H1 (cell line): ENCODE data around the gene KLHDC8A. TPM values are rescaled to one million over a fixed set of nuclear protein-coding genes. Genes with fewer than 3 reads are reported as not detected.
A peak's percentile ranks its signal among the peaks of the same experiment; 100 is the strongest.

Experiments used
- CTCF ChIA-PET: fragments of 300-600 bp; sonication (Branson Sonifier 250); formaldehyde crosslinking; loops from one replicate; lab custom pipeline; 2021; ENCODE audit not compliant: partially characterized antibody; lab: Charles Lee
- POLR2A ChIA-PET: fragments of 300-600 bp; sonication (Branson Sonifier 250); formaldehyde crosslinking; loops from one replicate; lab custom pipeline; 2021; ENCODE audit warnings: inconsistent platforms; ENCODE audit not compliant: partially characterized antibody; lab: Charles Lee
- DNase-seq, 2 experiments: peaks; one replicate each; pipeline versions ENCODE4 v3.0.0 to v3.0.0-alpha.2; 2010 to 2022; ENCODE audit warnings: low spot score in 2 of 2, low read depth in 1 of 2, mixed read lengths in 1 of 2
- FAIRE-seq: peaks from 2 replicates; lab custom pipeline; 2011; peaks lifted over from hg19 to GRCh38; lab: Jason Lieb, UNC
- H2AFZ ChIP-seq: 2 replicates; pipeline ENCODE4 v1.8.1; 2012; ENCODE audit warnings: low read length, inconsistent platforms
- H2AK5ac ChIP-seq: 2 replicates; pipeline ENCODE4 v1.6.1; 2013; ENCODE audit warnings: low read depth, low read length
- H2BK120ac ChIP-seq: replicated peaks from 2 replicates; pipeline ENCODE3; 2013; ENCODE audit warnings: low read depth, low read length, inconsistent platforms
- H2BK12ac ChIP-seq: 2 replicates; pipeline ENCODE4 v1.6.1; 2013; ENCODE audit warnings: low read depth, low read length
- H2BK15ac ChIP-seq: 2 replicates; pipeline ENCODE4 v1.6.1; 2013; ENCODE audit warnings: low read length
- H2BK20ac ChIP-seq: 2 replicates; pipeline ENCODE4 v1.6.1; 2013; ENCODE audit warnings: low read length
- H2BK5ac ChIP-seq: 2 replicates; pipeline ENCODE4 v1.6.1; 2013; ENCODE audit warnings: low read depth, low read length
- H3K14ac ChIP-seq: 2 replicates; pipeline ENCODE4 v1.6.1; 2013; ENCODE audit warnings: inconsistent platforms; ENCODE audit not compliant: insufficient read length
- H3K18ac ChIP-seq: 2 replicates; pipeline ENCODE4 v1.6.1; 2013; ENCODE audit warnings: low read length; ENCODE audit errors: extremely low read depth
- H3K23ac ChIP-seq: 2 replicates; pipeline ENCODE4 v1.6.1; 2013; ENCODE audit warnings: inconsistent platforms; ENCODE audit not compliant: insufficient read length
- H3K23me2 ChIP-seq: 2 replicates; pipeline ENCODE4 v1.6.1; 2013; ENCODE audit warnings: low read depth, low read length
- H3K27ac ChIP-seq: 2 replicates; pipeline ENCODE4 v1.6.1; 2011; ENCODE audit warnings: low read depth, low read length, inconsistent platforms
- H3K27me3 ChIP-seq, 4 experiments: replicated peaks in 1 of 4; 1 replicate in 1 of 4; 2 replicates in 3 of 4; pipeline versions ENCODE4 v1.6.1 to v1.8.1; 2011 to 2013; ENCODE audit warnings: low read length in 3 of 4, mild to moderate bottlenecking in 3 of 4, inconsistent platforms in 2 of 4, mixed read lengths in 2 of 4, moderate library complexity in 1 of 4; ENCODE audit not compliant: control insufficient read depth in 3 of 4, insufficient read depth in 3 of 4; ENCODE audit errors: extremely low read depth in 1 of 4
- H3K36me3 ChIP-seq, 4 experiments: 2 replicates each; pipeline versions ENCODE4 v1.6.1 to v1.8.1; 2011 to 2013; ENCODE audit warnings: mild to moderate bottlenecking in 4 of 4, low read length in 3 of 4, moderate library complexity in 2 of 4, control low read depth in 1 of 4, inconsistent platforms in 1 of 4; ENCODE audit not compliant: insufficient read depth in 4 of 4, control insufficient read depth in 2 of 4
- H3K4ac ChIP-seq: replicated peaks from 2 replicates; pipeline ENCODE3; 2013; ENCODE audit warnings: low read length, low read depth, mixed read lengths, inconsistent platforms; ENCODE audit not compliant: insufficient read length
- H3K4me1 ChIP-seq, 4 experiments: replicated peaks in 1 of 4; 1 replicate in 1 of 4; 2 replicates in 3 of 4; pipeline versions ENCODE4 v1.6.1 to v1.8.1; 2011 to 2013; ENCODE audit warnings: low read length in 3 of 4, inconsistent platforms in 2 of 4, mixed read lengths in 1 of 4; ENCODE audit not compliant: insufficient read depth in 4 of 4, control insufficient read depth in 3 of 4
- H3K4me2 ChIP-seq, 2 experiments: 2 replicates each; pipeline versions ENCODE4 v1.6.1 to v1.8.1; 2011 to 2013; ENCODE audit warnings: low read depth in 2 of 2, low read length in 2 of 2, control low read depth in 1 of 2, inconsistent platforms in 1 of 2, mild to moderate bottlenecking in 1 of 2; ENCODE audit not compliant: insufficient read depth in 1 of 2
- H3K4me3 ChIP-seq, 4 experiments: fragments of 200-600, 300-600 bp in 1 of 4; sonication (generic), shearing (Covaris generic), sonication (Bioruptor Twin) in 1 of 4; 2 replicates each; pipeline versions ENCODE4 v1.5.1 to v1.8.1; 2011 to 2016; ENCODE audit warnings: low read length in 4 of 4, low read depth in 3 of 4, control low read depth in 2 of 4, inconsistent platforms in 2 of 4, mild to moderate bottlenecking in 2 of 4, mixed read lengths in 1 of 4, moderate library complexity in 1 of 4; ENCODE audit not compliant: insufficient read depth in 2 of 4; ENCODE audit errors: extremely low read depth in 1 of 4
- H3K56ac ChIP-seq: replicated peaks from 2 replicates; pipeline ENCODE3; 2013; ENCODE audit warnings: low read depth, mild to moderate bottlenecking, mixed read lengths, low read length, inconsistent platforms; ENCODE audit not compliant: insufficient read length
- H3K79me1 ChIP-seq: 2 replicates; pipeline ENCODE4 v1.6.1; 2013; ENCODE audit warnings: low read depth, low read length, control low read depth
- H3K79me2 ChIP-seq, 2 experiments: 2 replicates each; pipeline versions ENCODE4 v1.6.1 to v1.8.1; 2012 to 2013; ENCODE audit warnings: low read length in 2 of 2, mild to moderate bottlenecking in 2 of 2, inconsistent platforms in 1 of 2; ENCODE audit not compliant: insufficient read depth in 2 of 2, control insufficient read depth in 1 of 2
- H3K9ac ChIP-seq, 4 experiments: replicated peaks in 1 of 4; 1 replicate in 1 of 4; 2 replicates in 3 of 4; pipeline versions ENCODE4 v1.6.1 to v1.8.1; 2011 to 2013; ENCODE audit warnings: low read depth in 3 of 4, low read length in 3 of 4, control low read depth in 2 of 4, mild to moderate bottlenecking in 2 of 4, moderate library complexity in 2 of 4, inconsistent platforms in 1 of 4; ENCODE audit errors: extremely low read depth in 1 of 4
- H3K9me3 ChIP-seq, 2 experiments: 2 replicates each; pipeline versions ENCODE4 v1.6.1 to v1.8.1; 2012 to 2013; ENCODE audit warnings: mild to moderate bottlenecking in 2 of 2, moderate library complexity in 2 of 2, control low read depth in 1 of 2, inconsistent platforms in 1 of 2, low read depth in 1 of 2, low read length in 1 of 2, mixed read lengths in 1 of 2; ENCODE audit not compliant: insufficient read depth in 2 of 2
- H4K20me1 ChIP-seq, 2 experiments: replicated peaks in 1 of 2; 2 replicates each; pipeline versions ENCODE3 to v1.8.1; 2011 to 2013; ENCODE audit warnings: inconsistent platforms in 2 of 2, low read length in 2 of 2, mild to moderate bottlenecking in 1 of 2; ENCODE audit not compliant: insufficient read depth in 2 of 2, control insufficient read depth in 1 of 2
- H4K5ac ChIP-seq: 2 replicates; pipeline ENCODE4 v1.6.1; 2013; ENCODE audit warnings: low read length, low read depth, mixed read lengths, inconsistent platforms; ENCODE audit not compliant: insufficient read length
- H4K8ac ChIP-seq: 2 replicates; pipeline ENCODE4 v1.8.0; 2013; ENCODE audit warnings: mild to moderate bottlenecking, moderate library complexity, low read length, inconsistent platforms; ENCODE audit not compliant: insufficient read depth; ENCODE audit errors: extremely low read depth
- H4K91ac ChIP-seq: replicated peaks from 2 replicates; pipeline ENCODE3; 2013; ENCODE audit warnings: low read length, mixed read lengths, inconsistent platforms; ENCODE audit not compliant: insufficient read length
- ATF3 ChIP-seq: IDR thresholded peaks from 2 replicates; pipeline ENCODE4 v1.6.1; 2011; ENCODE audit warnings: low read depth, mild to moderate bottlenecking, low read length; ENCODE audit not compliant: insufficient read depth
- E2F6 ChIP-seq: IDR thresholded peaks from 2 replicates; pipeline ENCODE4 v1.6.1; 2012; ENCODE audit warnings: inconsistent platforms
- GTF2F1 ChIP-seq: IDR thresholded peaks from 2 replicates; pipeline ENCODE4 v1.6.1; 2012; ENCODE audit warnings: low read depth, low read length, improper control_type of control experiment, borderline replicate concordance
- HDAC2 ChIP-seq, 2 experiments: fragments of 300-600 bp in 1 of 2; sonication (generic) in 1 of 2; IDR thresholded peaks; 2 replicates each; pipeline ENCODE4 v1.6.1; 2011 to 2012; ENCODE audit warnings: low read depth in 2 of 2, low read length in 2 of 2, mild to moderate bottlenecking in 2 of 2, moderate library complexity in 2 of 2, borderline replicate concordance in 1 of 2, inconsistent platforms in 1 of 2
- JUND ChIP-seq: IDR thresholded peaks from 2 replicates; pipeline ENCODE4 v1.6.1; 2011; ENCODE audit warnings: mild to moderate bottlenecking, improper control_type of control experiment, low read length
- KDM5A ChIP-seq: fragments of 200-600 bp; IDR thresholded peaks from 2 replicates; pipeline ENCODE4 v1.7.1; 2012; ENCODE audit warnings: mild to moderate bottlenecking, low read length, inconsistent platforms, mixed read lengths
- POLR2A ChIP-seq, 2 experiments: IDR thresholded peaks; 1 replicate in 1 of 2; 2 replicates in 1 of 2; pipeline ENCODE4 v1.6.1; 2011; ENCODE audit warnings: low read depth in 2 of 2, low read length in 2 of 2, mild to moderate bottlenecking in 2 of 2; ENCODE audit errors: control extremely low read depth in 1 of 2
- RAD21 ChIP-seq, 2 experiments: IDR thresholded peaks in 1 of 2; conservative IDR thresholded peaks in 1 of 2; 2 replicates each; pipeline ENCODE4 v1.6.1; 2011; ENCODE audit warnings: low read depth in 2 of 2, low read length in 2 of 2, improper control_type of control experiment in 1 of 2, inconsistent platforms in 1 of 2, mild to moderate bottlenecking in 1 of 2, moderate library complexity in 1 of 2
- SIRT6 ChIP-seq: IDR thresholded peaks from one replicate; pipeline ENCODE4 v1.7.1; 2012; ENCODE audit warnings: low read length, inconsistent platforms
- TAF1 ChIP-seq: IDR thresholded peaks from 2 replicates; pipeline ENCODE4 v1.6.1; 2011; ENCODE audit warnings: mild to moderate bottlenecking, low read depth, low read length
- TBP ChIP-seq: IDR thresholded peaks from 2 replicates; pipeline ENCODE4 v1.6.1; 2011; ENCODE audit warnings: low read depth, low read length, improper control_type of control experiment
- WGBS, 2 experiments: shearing (Covaris generic) in 1 of 2; methylation state at CpG; one replicate each; pipeline versions ENCODE4 v1.1.6 to v1.1.7; 2013 to 2015; ENCODE audit warnings: low lambda C conversion rate in 2 of 2, mixed read lengths in 2 of 2, inconsistent platforms in 1 of 2, low coverage in 1 of 2, missing lambda C conversion rate in 1 of 2; ENCODE audit not compliant: insufficient replicate concordance in 2 of 2, insufficient coverage in 1 of 2, insufficient read length in 1 of 2; ENCODE audit errors: extremely low coverage in 1 of 2, missing lambda C conversion rate in 1 of 2; 5-methylcytosine and 5-hydroxymethylcytosine counted together
- polyA plus RNA-seq, 7 experiments: library from polyadenylated mRNA; depleted of rRNA in 3 of 7; stranded (reverse) in 5 of 7; unstranded in 2 of 7; fragments of >200 nt in 5 of 7; fragments of 200-250 nt in 2 of 7; gene quantifications; 1 replicate in 5 of 7; 2 replicates in 1 of 7; 4 replicates in 1 of 7; pipeline versions ENCODE4 v1.2.1 to v1.2.3, GENCODE V29; 2011 to 2013; ENCODE audit warnings: missing spikeins in 2 of 7, mixed read lengths in 2 of 7
- total RNA-seq: library from RNA; stranded (reverse); fragmentation: NEBNext Ultra II Directional; extraction: Animal tissue kit (Norgen Biotek cat#: 25700); gene quantifications from 2 replicates; pipeline ENCODE4 v1.2.1, GENCODE V29; 2021

Gene KLHDC8A
- total and polyA plus RNA-seq, 2 of the 8 experiments (the other 6 are each of a cell fraction or from before 2014, with no cell fraction given) = 1.9 to 3.4 TPM

- Histone ChIP-seq H3K23ac (no peak overlapping the region), H3K18ac (no peak overlapping the region), H3K14ac (no peak overlapping the region), H4K5ac (no peak overlapping the region), H2BK15ac (peak overlapping the region; percentile 25; the same call in 1 of the 2 replicates), H3K4me3 (no peak overlapping the region), H3K9me3 (no peaks in the 10 kb centered on the region), H3K79me2 (no peaks in the 10 kb centered on the region), H3K4ac (no peak overlapping the region), H3K79me1 (no peaks in the 10 kb centered on the region), H3K4me1 (peaks cover 0 to 6% (median under 1%) of the 10 kb centered on the region in 4 experiments; a peak in 5 of 7 replicates), H2BK12ac (no peak overlapping the region), H2BK120ac (no peak overlapping the region), H3K36me3 (no peaks in the 10 kb centered on the region), H3K27me3 (no peaks in the 10 kb centered on the region; a peak in 3 of 7 replicates), H2BK20ac (peak overlapping the region; percentile 37; the same call in 1 of the 2 replicates), H3K23me2 (peaks cover 2% of the 10 kb centered on the region; the same call in 1 of the 2 replicates), H3K4me2 (no peak overlapping the region), H4K8ac (no peak overlapping the region), H4K91ac (no peak overlapping the region), H3K27ac (no peak overlapping the region), H3K56ac (no peak overlapping the region), H3K9ac (no peak overlapping the region), H4K20me1 (no peaks in the 10 kb centered on the region), H2AK5ac (no peak overlapping the region), H2AFZ (no peak overlapping the region), H2BK5ac (no peak overlapping the region)
- POLR2A ChIA-PET = interaction anchor here (0.8 to 2.7 kb wide), 3 partner anchors 18 to 70 kb away, joined by 3 to 11 read pairs (median 3); no protein-coding TSS in a partner anchor
- no peak for FAIRE-seq
- 93% methylated on average over 11 of the region's 11 CpGs; no CpG with 5 or more reads in 1 of the 2 experiments for WGBS, 2 experiments
- DNase-seq = no peak
- CTCF ChIA-PET = interaction anchor here (0.5 to 67.1 kb wide), 16 partner anchors 9 to 251 kb away, joined by 3 to 2424 read pairs (median 6); partner anchors contain the start of genes KLHDC8A and NUAK2
- no peak for TF ChIP-seq TAF1
- TF ChIP-seq POLR2A (IDR thresholded peaks at IDR 0.05; ENCODE audit: control extremely low read depth in 1 of 2, low read depth in 2 of 2, low read length in 2 of 2) = no peak
- TF ChIP-seq KDM5A = no peak
- TF ChIP-seq SIRT6 = no peak
- TF ChIP-seq JUND = no peak
- no peak for TF ChIP-seq ATF3
- TF ChIP-seq TBP = no peak
- TF ChIP-seq E2F6 = no peak
- TF ChIP-seq GTF2F1 = no peak
- TF ChIP-seq RAD21 (IDR thresholded peaks at IDR 0.05 in 1 of 2, conservative IDR thresholded peaks at IDR 0.05 in 1 of 2; ENCODE audit: low read depth in 2 of 2, low read length in 2 of 2) = no peak
- no peak for TF ChIP-seq HDAC2 (IDR thresholded peaks at IDR 0.05; ENCODE audit: borderline replicate concordance in 1 of 2, low read depth in 2 of 2, low read length in 2 of 2)
Observed at GRCh38 chr1:205332015-205332791, 24.5 kb downstream of the KLHDC8A start.
